Tibial nerve (tissue), 4 donors: ENCODE data around the gene CAPSL.
A peak's percentile ranks its signal among the peaks of the same experiment; 100 is the strongest.

Experiments
- CTCF ChIP-seq, 5 experiments: fragments of 200-600 bp in 3 of 5; fragments of 450-650 bp in 2 of 5; sonication (generic) in 3 of 5; IDR thresholded peaks; one replicate each; pipeline ENCODE4 v1.5.1; 2016 to 2019; ENCODE audit warnings: antibody characterized with exemption in 5 of 5, mild to moderate bottlenecking in 3 of 5, moderate library complexity in 2 of 5
- EP300 ChIP-seq, 2 donors: sonication (generic); formaldehyde crosslinking; IDR thresholded peaks; one replicate each; pipeline ENCODE4 v1.6.1; 2017; ENCODE audit warnings: antibody characterized with exemption in 2 of 2, mild to moderate bottlenecking in 1 of 2

GRCh38 chr5:35963381-35963843, 25.0 kb upstream of the CAPSL start:
- TF ChIP-seq CTCF (IDR thresholded peaks at IDR 0.05): peak in 1 of 5 experiments; percentile 14
- TF ChIP-seq EP300 (IDR thresholded peaks at IDR 0.05): no peak
